ENCODE results near the gene PRKRA. TPM values are rescaled to one million over a fixed set of nuclear protein-coding genes. Genes with fewer than 3 reads are reported as not detected.
A peak's percentile ranks its signal among the peaks of the same experiment; 100 is the strongest.

The PRKRA gene
- total and polyA plus RNA-seq, 9 of the 15 experiments (the other 6 are each of a cell fraction or from before 2014, with no cell fraction given): 14.1 to 78.1 (median 52.3) TPM

- TF ChIP-seq FOSL1 (tag; conservative IDR thresholded peaks at IDR 0.05): peak; percentile 9; the same call in 1 of the 2 replicates
- no peak for TF ChIP-seq ZNF398 (CRISPR knock-in tag; IDR thresholded peaks at IDR 0.05)
- TF ChIP-seq ARHGAP35 (IDR thresholded peaks at IDR 0.05; ENCODE audit: partially characterized antibody): no peak
- TF ChIP-seq ZBTB7A (IDR thresholded peaks at IDR 0.05; ENCODE audit: borderline replicate concordance, control insufficient read depth, low read depth, low read length): peak; percentile 50; the same call in 1 of the 2 replicates
- TF ChIP-seq ZKSCAN1 (IDR thresholded peaks at IDR 0.05; ENCODE audit: low read depth, low read length): no peak
- TF ChIP-seq ZNF184 (CRISPR knock-in tag; IDR thresholded peaks at IDR 0.05): no peak
- peak; percentile 47; the same call in 1 of the 2 replicates for TF ChIP-seq RBFOX2 (IDR thresholded peaks at IDR 0.05; ENCODE audit: low read depth, low read length)
- TF ChIP-seq ZNF407 (IDR thresholded peaks at IDR 0.05; ENCODE audit: low read depth): no peak
- no peak for TF ChIP-seq RBM15 (IDR thresholded peaks at IDR 0.05; ENCODE audit: insufficient read depth, low read length)
- TF ChIP-seq PHF20 (IDR thresholded peaks at IDR 0.05; ENCODE audit: partially characterized antibody): no peak
- TF ChIP-seq NFATC3 (IDR thresholded peaks at IDR 0.05): peak; percentile 38; the same call in 1 of the 2 replicates
- TF ChIP-seq CTBP1 (IDR thresholded peaks at IDR 0.05; ENCODE audit: borderline replicate concordance): peak; percentile 95
- peak; percentile 71 to 92 for TF ChIP-seq RCOR1 (IDR thresholded peaks at IDR 0.05; ENCODE audit: borderline replicate concordance in 1 of 2, low read depth in 2 of 2, low read length in 2 of 2)
- TF ChIP-seq MTA1 (IDR thresholded peaks at IDR 0.05; ENCODE audit: borderline replicate concordance): peak; percentile 62; the same call in 1 of the 2 replicates
These were observed 36.4 kb downstream of the PRKRA start (continued) for GRCh38 chr2:178414266-178415247.

All from K562 (cell line).